ENCODE results near the gene KCMF1. TPM values are rescaled to one million over a fixed set of nuclear protein-coding genes. Genes with fewer than 3 reads are reported as not detected.

Gene KCMF1
- total and polyA plus RNA-seq, 3 donors from 2014 or later, result 53.9 to 141 (median 56.9) TPM

GRCh38 chr2:85073033-85073432 lies 102.1 kb downstream of the KCMF1 start:
- no peaks in the 10 kb centered on the region for H3K36me3 ChIP-seq (ENCODE audit: low read depth, missing control alignments)
- H3K4me1 ChIP-seq, result no peaks in the 10 kb centered on the region

GRCh38 chr2:85076618-85077274 lies 105.8 kb downstream of the KCMF1 start:
- H3K36me3 ChIP-seq (ENCODE audit: low read depth, missing control alignments), result no peaks in the 10 kb centered on the region
- no peak for TF ChIP-seq CTCF (IDR thresholded peaks at IDR 0.05)
- intact Hi-C loops (cut with DNase I; ENCODE audit: low total_unique reads), result no loop called here
- H3K27ac ChIP-seq, result no peak overlapping the region
- no peak overlapping the region for H3K4me3 ChIP-seq
- H3K27me3 ChIP-seq, result no peaks in the 10 kb centered on the region
- WGBS, 2 donors, result 92 to 93% methylated on average over 9 of the region's 9 CpGs
- H3K9me3 ChIP-seq, result no peaks in the 10 kb centered on the region
- no peaks in the 10 kb centered on the region for H3K4me1 ChIP-seq
- DNase-seq, result no peak

More at GRCh38 chr2:85073033-85073432, 102.1 kb downstream of the KCMF1 start:
- H3K4me3 ChIP-seq, result no peak overlapping the region
- intact Hi-C loops (cut with DNase I; ENCODE audit: low total_unique reads), result no loop called here
- DNase-seq, result no peak
- WGBS, 2 donors, result 81 to 83% methylated on average over 3 of the region's 3 CpGs
- H3K9me3 ChIP-seq, result no peaks in the 10 kb centered on the region
- no peak overlapping the region for H3K27ac ChIP-seq
- no peaks in the 10 kb centered on the region for H3K27me3 ChIP-seq
- TF ChIP-seq CTCF (IDR thresholded peaks at IDR 0.05), result no peak
- no peak for TF ChIP-seq POLR2A (IDR thresholded peaks at IDR 0.05)

GRCh38 chr2:85077859-85078419 lies 107.0 kb downstream of the KCMF1 start:
- no peaks in the 10 kb centered on the region for H3K27me3 ChIP-seq
- WGBS, 2 donors, result 84 to 87% methylated on average over 3 to 5 of the region's 5 CpGs
- no peaks in the 10 kb centered on the region for H3K36me3 ChIP-seq (ENCODE audit: low read depth, missing control alignments)
- no peak overlapping the region for H3K27ac ChIP-seq
- no peak for TF ChIP-seq POLR2A (IDR thresholded peaks at IDR 0.05)
- no peak for DNase-seq
- intact Hi-C loops (cut with DNase I; ENCODE audit: low total_unique reads), result no loop called here
- no peaks in the 10 kb centered on the region for H3K9me3 ChIP-seq
- H3K4me1 ChIP-seq, result no peaks in the 10 kb centered on the region
- H3K4me3 ChIP-seq, result no peak overlapping the region

GRCh38 chr2:85078536-85078935 lies 107.6 kb downstream of the KCMF1 start:
- H3K27ac ChIP-seq, result no peak overlapping the region
- H3K4me1 ChIP-seq, result no peaks in the 10 kb centered on the region
- H3K36me3 ChIP-seq (ENCODE audit: low read depth, missing control alignments), result no peaks in the 10 kb centered on the region
- no peaks in the 10 kb centered on the region for H3K27me3 ChIP-seq
- no peaks in the 10 kb centered on the region for H3K9me3 ChIP-seq
- no peak for DNase-seq
- TF ChIP-seq CTCF (IDR thresholded peaks at IDR 0.05), result no peak
- TF ChIP-seq POLR2A (IDR thresholded peaks at IDR 0.05), result no peak
- H3K4me3 ChIP-seq, result no peak overlapping the region
- intact Hi-C loops (cut with DNase I; ENCODE audit: low total_unique reads), result no loop called here
- 78 to 89% methylated on average over 4 to 5 of the region's 5 CpGs for WGBS, 2 donors

GRCh38 chr2:85083092-85083491 lies 112.1 kb downstream of the KCMF1 start:
- no peak for TF ChIP-seq POLR2A (IDR thresholded peaks at IDR 0.05)

GRCh38 chr2:85085563-85085962 lies 114.6 kb downstream of the KCMF1 start:
- no peak for TF ChIP-seq POLR2A (IDR thresholded peaks at IDR 0.05)
- TF ChIP-seq CTCF (IDR thresholded peaks at IDR 0.05), result no peak
- Histone ChIP-seq H3K4me3 (no peak overlapping the region), H3K4me1 (no peaks in the 10 kb centered on the region), H3K27me3 (no peaks in the 10 kb centered on the region), H3K27ac (no peak overlapping the region), H3K9me3 (no peaks in the 10 kb centered on the region), H3K36me3 (ENCODE audit: low read depth, missing control alignments) (no peaks in the 10 kb centered on the region)
- WGBS, 2 donors, result 78 to 81% methylated on average over 3 of the region's 3 CpGs
- DNase-seq, result no peak
- intact Hi-C loops (cut with DNase I; ENCODE audit: low total_unique reads), result no loop called here

More at GRCh38 chr2:85083092-85083491, 112.1 kb downstream of the KCMF1 start:
- intact Hi-C loops (cut with DNase I; ENCODE audit: low total_unique reads), result no loop called here
- no peaks in the 10 kb centered on the region for H3K9me3 ChIP-seq
- H3K4me3 ChIP-seq, result no peak overlapping the region
- H3K36me3 ChIP-seq (ENCODE audit: low read depth, missing control alignments), result no peaks in the 10 kb centered on the region
- no peaks in the 10 kb centered on the region for H3K27me3 ChIP-seq
- no peaks in the 10 kb centered on the region for H3K4me1 ChIP-seq
- no peak for DNase-seq
- H3K27ac ChIP-seq, result no peak overlapping the region
